ENCODE measurements around the gene ZNF862.

The ZNF862 gene

DNA sequence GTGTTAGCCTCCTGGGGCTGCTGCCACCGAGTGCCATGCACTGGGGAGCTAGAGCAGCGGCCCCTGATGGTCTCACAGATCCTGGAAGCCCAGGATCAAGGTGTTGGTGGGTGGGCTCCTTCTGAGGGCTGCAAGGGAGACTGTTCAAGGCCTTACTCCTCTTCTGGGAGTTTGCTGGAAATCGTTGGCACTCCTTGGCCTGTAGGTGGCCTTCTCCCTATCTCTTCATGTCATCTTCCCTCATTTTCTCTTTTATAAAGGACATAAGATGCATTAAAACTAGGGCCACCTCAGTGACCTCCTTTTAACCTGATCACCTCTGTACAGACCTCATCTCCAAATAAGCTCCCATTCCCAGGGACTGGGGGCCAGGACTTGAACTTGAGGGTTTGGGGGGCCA, 27.0 kb upstream of the ZNF862 start:
- DNase-seq (ENCODE audit: low read depth), result peak; percentile 38

DNA sequence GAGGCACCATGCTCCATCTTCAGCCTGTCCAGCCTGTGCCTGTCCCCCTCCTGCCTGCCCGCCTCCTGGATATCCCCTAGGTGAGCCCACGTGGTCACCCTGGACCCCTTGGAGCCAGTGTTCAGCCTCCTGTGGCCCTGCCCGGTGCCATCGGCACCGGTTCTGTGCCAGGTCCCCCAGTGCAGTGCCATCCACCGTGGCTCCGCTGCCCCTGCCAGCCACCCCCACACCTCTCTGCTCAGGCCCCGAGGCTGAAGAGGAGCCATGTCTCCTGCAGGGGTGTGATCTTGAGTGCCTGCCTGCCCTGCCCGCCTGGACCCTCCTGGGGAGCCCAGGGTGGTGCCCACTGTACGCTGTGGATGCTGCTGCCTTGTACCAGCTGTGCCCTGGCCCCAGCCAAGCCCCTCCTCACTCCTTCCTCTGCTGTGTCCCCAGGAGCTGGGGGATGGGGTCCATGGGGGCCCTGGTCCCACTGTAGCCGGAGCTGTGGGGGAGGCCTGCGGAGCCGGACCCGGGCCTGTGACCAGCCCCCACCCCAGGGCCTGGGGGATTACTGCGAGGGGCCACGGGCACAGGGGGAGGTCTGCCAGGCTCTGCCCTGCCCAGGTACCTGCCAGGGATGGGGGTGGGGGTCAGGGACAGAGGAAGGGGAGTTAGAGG, 26.2 kb upstream of the ZNF862 start:
- DNase-seq (ENCODE audit: low read depth), result no peak
- no peak overlapping the region for H3K4me3 ChIP-seq (ENCODE audit: low read depth, low read length)
- no peak for TF ChIP-seq POLR2A (IDR thresholded peaks at IDR 0.05; ENCODE audit: extremely low read depth, insufficient read length)
- TF ChIP-seq, protein P1, sequence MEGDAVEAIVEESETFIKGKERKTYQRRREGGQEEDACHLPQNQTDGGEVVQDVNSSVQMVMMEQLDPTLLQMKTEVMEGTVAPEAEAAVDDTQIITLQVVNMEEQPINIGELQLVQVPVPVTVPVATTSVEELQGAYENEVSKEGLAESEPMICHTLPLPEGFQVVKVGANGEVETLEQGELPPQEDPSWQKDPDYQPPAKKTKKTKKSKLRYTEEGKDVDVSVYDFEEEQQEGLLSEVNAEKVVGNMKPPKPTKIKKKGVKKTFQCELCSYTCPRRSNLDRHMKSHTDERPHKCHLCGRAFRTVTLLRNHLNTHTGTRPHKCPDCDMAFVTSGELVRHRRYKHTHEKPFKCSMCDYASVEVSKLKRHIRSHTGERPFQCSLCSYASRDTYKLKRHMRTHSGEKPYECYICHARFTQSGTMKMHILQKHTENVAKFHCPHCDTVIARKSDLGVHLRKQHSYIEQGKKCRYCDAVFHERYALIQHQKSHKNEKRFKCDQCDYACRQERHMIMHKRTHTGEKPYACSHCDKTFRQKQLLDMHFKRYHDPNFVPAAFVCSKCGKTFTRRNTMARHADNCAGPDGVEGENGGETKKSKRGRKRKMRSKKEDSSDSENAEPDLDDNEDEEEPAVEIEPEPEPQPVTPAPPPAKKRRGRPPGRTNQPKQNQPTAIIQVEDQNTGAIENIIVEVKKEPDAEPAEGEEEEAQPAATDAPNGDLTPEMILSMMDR (IDR thresholded peaks at IDR 0.05; ENCODE audit: low read depth, low read length), result no peak
- TF ChIP-seq, protein P2, sequence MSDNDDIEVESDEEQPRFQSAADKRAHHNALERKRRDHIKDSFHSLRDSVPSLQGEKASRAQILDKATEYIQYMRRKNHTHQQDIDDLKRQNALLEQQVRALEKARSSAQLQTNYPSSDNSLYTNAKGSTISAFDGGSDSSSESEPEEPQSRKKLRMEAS (IDR thresholded peaks at IDR 0.05; ENCODE audit: low read depth, low read length), result no peak
- TF ChIP-seq MYC (IDR thresholded peaks at IDR 0.05; ENCODE audit: low read depth, low read length), result no peak

More for the DNA sequence above, 27.0 kb upstream of the ZNF862 start:
- no peak overlapping the region for H3K4me3 ChIP-seq (ENCODE audit: low read depth, low read length)
- no peak for TF ChIP-seq POLR2A (IDR thresholded peaks at IDR 0.05; ENCODE audit: extremely low read depth, insufficient read length)
- no peak for TF ChIP-seq MYC (IDR thresholded peaks at IDR 0.05; ENCODE audit: low read depth, low read length)
- TF ChIP-seq, protein P1 (IDR thresholded peaks at IDR 0.05; ENCODE audit: low read depth, low read length), result peak; percentile 68
- TF ChIP-seq, protein P2 (IDR thresholded peaks at IDR 0.05; ENCODE audit: low read depth, low read length), result no peak

DNA sequence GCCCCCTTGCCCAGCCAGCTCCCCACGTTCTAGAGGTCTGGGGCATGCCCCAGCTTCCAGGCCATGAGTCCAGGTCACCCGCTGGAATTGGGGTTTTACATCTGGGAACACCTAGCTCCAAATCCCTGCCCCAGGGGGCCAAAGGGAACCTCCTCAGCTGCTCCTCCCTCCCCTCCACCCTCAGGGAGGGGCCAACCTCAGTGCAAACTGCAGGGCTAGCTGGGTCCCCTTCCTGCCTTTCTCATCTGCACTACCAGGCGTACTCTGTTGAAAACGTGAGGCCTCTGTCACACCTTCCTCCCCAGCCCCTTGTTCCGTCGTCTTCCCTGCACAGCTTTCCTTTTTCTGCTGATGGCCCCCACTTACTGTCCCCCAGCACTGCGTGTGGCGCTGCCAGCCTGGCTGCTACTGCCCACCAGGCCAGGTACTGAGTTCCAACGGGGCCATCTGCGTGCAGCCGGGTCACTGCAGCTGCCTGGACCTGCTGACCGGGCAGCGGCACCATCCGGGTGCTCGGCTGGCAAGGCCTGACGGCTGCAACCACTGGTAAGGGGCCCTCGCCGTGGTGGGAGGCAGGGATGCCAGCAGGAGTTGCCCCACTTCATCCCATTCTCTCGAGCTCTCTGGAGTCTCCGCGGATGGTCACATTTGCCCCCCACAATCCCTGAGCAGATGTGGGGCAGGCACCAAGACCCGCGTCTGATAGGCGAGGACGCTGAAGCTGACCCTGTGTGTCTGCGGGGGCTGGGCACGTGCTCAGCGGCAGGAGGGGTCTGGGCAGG, 24.7 kb upstream of the ZNF862 start:
- no peak for DNase-seq (ENCODE audit: low read depth)
- TF ChIP-seq, protein P1 (IDR thresholded peaks at IDR 0.05; ENCODE audit: low read depth, low read length), result no peak
- TF ChIP-seq MYC (IDR thresholded peaks at IDR 0.05; ENCODE audit: low read depth, low read length) (no peak), POLR2A (IDR thresholded peaks at IDR 0.05; ENCODE audit: extremely low read depth, insufficient read length) (no peak)
- TF ChIP-seq, protein P2 (IDR thresholded peaks at IDR 0.05; ENCODE audit: low read depth, low read length), result no peak

DNA sequence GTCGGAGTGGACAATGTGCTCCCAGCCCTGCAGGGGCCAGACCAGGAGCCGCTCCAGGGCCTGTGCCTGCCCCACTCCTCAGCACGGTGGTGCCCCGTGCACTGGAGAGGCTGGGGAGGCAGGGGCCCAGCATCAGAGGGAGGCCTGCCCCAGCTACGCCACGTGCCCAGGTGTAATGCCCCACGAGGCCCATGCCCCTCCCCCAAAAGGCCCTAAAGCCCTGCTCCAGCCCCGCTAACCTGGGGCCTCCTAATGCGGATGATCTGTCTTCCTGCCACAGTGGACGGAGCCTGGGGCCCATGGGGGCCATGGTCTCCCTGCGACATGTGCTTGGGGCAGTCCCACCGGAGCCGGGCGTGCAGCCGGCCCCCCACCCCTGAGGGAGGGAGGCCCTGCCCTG, 23.7 kb upstream of the ZNF862 start:
- no peak for TF ChIP-seq MYC (IDR thresholded peaks at IDR 0.05; ENCODE audit: low read depth, low read length)
- TF ChIP-seq, protein P1 (IDR thresholded peaks at IDR 0.05; ENCODE audit: low read depth, low read length), result no peak
- TF ChIP-seq POLR2A (IDR thresholded peaks at IDR 0.05; ENCODE audit: extremely low read depth, insufficient read length), result no peak
- TF ChIP-seq, protein P2 (IDR thresholded peaks at IDR 0.05; ENCODE audit: low read depth, low read length), result no peak
- DNase-seq (ENCODE audit: low read depth), result no peak
- no peak overlapping the region for H3K4me3 ChIP-seq (ENCODE audit: low read depth, low read length)

More for the DNA sequence above, 24.7 kb upstream of the ZNF862 start:
- no peak overlapping the region for H3K4me3 ChIP-seq (ENCODE audit: low read depth, low read length)

DNA sequence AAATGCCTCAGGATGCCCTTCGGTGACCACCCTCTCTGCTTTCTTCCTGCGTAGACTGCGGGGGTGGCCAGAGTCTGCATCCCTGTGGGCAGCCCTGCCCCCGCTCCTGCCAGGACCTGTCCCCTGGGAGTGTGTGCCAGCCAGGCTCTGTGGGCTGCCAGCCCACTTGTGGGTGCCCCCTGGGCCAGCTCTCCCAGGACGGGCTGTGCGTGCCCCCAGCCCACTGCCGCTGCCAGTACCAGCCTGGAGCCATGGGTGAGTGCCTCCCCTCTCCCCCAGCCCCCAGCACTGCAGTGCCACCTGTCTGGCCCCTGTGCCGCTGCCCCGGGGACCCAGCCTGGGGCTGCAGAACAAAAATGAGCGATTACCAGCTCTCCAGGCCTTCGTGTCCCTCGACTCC, 23.1 kb upstream of the ZNF862 start:
- TF ChIP-seq, protein P1 (IDR thresholded peaks at IDR 0.05; ENCODE audit: low read depth, low read length), result no peak
- TF ChIP-seq POLR2A (IDR thresholded peaks at IDR 0.05; ENCODE audit: extremely low read depth, insufficient read length), result no peak
- TF ChIP-seq, protein P2 (IDR thresholded peaks at IDR 0.05; ENCODE audit: low read depth, low read length), result no peak
- TF ChIP-seq MYC (IDR thresholded peaks at IDR 0.05; ENCODE audit: low read depth, low read length), result no peak
- no peak for DNase-seq (ENCODE audit: low read depth)
- no peak overlapping the region for H3K4me3 ChIP-seq (ENCODE audit: low read depth, low read length)
